ENCODE data around the gene XAB2. TPM values are rescaled to one million over a fixed set of nuclear protein-coding genes. Genes with fewer than 3 reads are reported as not detected.

Gene XAB2
- total RNA-seq, 1 donor from 2014 or later, result 47.0 TPM

DNA sequence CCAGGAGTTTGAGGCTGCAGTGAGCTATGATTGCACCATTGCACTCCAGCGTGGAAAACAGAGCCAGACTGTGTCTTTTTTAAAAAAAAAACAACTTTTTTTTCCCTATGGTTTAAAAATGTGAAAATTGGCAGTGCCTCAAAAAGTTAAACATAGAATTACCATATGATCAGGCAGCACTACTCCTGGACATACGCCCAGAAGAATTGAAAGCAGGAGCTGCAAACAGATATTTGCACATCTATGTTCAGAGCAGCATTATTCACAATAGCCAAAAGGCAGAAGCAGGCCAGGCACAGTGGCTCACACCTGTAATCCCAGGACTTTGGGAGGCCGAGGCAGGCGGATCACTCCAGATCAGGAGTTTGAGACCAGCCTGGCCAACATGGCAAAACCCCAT is 35.7 kb upstream of the XAB2 start:
- no peak overlapping the region for H3K27ac Mint-ChIP-seq (ENCODE audit: unreplicated experiment)
- no peaks in the 10 kb centered on the region for H3K36me3 Mint-ChIP-seq (ENCODE audit: low read depth)
- H3K4me1 Mint-ChIP-seq, result no peaks in the 10 kb centered on the region
- no peaks in the 10 kb centered on the region for H3K9me3 Mint-ChIP-seq
- no peak for TF ChIP-seq CTCF (conservative IDR thresholded peaks at IDR 0.05)
- no peak for DNase-seq (ENCODE audit: low read depth, low spot score)
- H3K4me3 Mint-ChIP-seq, result no peak overlapping the region
- peaks cover 59% of the 10 kb centered on the region for H3K27me3 Mint-ChIP-seq (ENCODE audit: low read depth)

DNA sequence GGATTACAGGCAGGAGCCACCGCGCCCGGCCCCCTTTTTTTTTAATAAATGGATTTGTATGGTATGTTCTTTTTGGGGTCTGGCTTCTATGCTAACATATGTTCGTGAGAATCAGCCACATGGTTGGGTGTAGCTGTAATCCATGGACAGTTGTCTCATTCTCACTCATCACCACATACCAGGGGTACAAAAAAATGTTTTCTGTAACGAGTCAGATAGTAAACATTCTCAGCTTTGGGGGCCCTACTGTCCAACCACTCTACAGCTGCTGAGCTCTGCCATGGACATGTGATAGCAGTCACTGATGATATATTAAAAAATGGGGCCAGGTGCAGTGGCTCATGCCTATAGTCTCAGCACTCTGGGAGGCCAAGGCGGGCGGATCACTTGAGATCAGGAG is 34.4 kb upstream of the XAB2 start:
- no peak overlapping the region for H3K27ac Mint-ChIP-seq (ENCODE audit: unreplicated experiment)
- TF ChIP-seq CTCF (conservative IDR thresholded peaks at IDR 0.05), result no peak
- no peaks in the 10 kb centered on the region for H3K9me3 Mint-ChIP-seq
- peaks cover 46% of the 10 kb centered on the region for H3K27me3 Mint-ChIP-seq (ENCODE audit: low read depth)
- no peaks in the 10 kb centered on the region for H3K4me1 Mint-ChIP-seq
- no peak for DNase-seq (ENCODE audit: low read depth, low spot score)
- no peaks in the 10 kb centered on the region for H3K36me3 Mint-ChIP-seq (ENCODE audit: low read depth)
- H3K4me3 Mint-ChIP-seq, result no peak overlapping the region

GRCh38 chr19:7662657-7663056 is 33.3 kb upstream of the XAB2 start:
- no peak overlapping the region for H3K27ac Mint-ChIP-seq (ENCODE audit: unreplicated experiment)
- H3K4me3 Mint-ChIP-seq, result no peak overlapping the region
- H3K9me3 Mint-ChIP-seq, result no peaks in the 10 kb centered on the region
- no peak for TF ChIP-seq CTCF (conservative IDR thresholded peaks at IDR 0.05)
- H3K27me3 Mint-ChIP-seq (ENCODE audit: low read depth), result peaks cover 40% of the 10 kb centered on the region
- DNase-seq (ENCODE audit: low read depth, low spot score), result no peak
- H3K4me1 Mint-ChIP-seq, result peaks cover 5% of the 10 kb centered on the region
- no peaks in the 10 kb centered on the region for H3K36me3 Mint-ChIP-seq (ENCODE audit: low read depth)

GRCh38 chr19:7661744-7662538 is 32.6 kb upstream of the XAB2 start:
- no peak for DNase-seq (ENCODE audit: low read depth, low spot score)
- Mint-ChIP-seq H3K4me3 (no peak overlapping the region), H3K27ac (ENCODE audit: unreplicated experiment) (no peak overlapping the region), H3K27me3 (ENCODE audit: low read depth) (peaks cover 36% of the 10 kb centered on the region), H3K36me3 (ENCODE audit: low read depth) (no peaks in the 10 kb centered on the region), H3K9me3 (no peaks in the 10 kb centered on the region), H3K4me1 (peaks cover 5% of the 10 kb centered on the region)
- no peak for TF ChIP-seq CTCF (conservative IDR thresholded peaks at IDR 0.05)

DNA sequence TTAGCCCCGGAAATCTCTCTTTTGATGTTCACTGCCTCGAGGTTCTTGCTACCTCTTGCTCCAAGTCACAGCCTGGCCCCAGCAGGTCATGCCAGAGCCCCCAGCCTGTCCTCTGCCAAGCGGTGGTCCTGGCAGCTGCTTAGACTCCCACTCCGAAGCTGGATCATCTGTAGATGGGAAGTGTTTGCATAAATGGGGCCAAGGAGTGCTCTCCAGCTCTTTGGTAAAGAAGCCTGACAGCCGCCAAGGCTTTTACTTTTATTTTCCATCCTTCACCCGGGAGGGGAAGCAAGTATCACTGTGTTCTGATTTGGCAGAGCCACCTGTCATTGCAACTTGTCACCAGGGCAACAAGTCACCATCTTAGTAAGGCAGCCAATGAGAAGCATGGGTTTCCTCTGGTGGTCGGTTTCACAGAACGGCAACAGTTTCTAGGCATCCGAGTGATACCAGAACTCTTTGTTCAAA is 28.9 kb upstream of the XAB2 start:
- H3K36me3 Mint-ChIP-seq (ENCODE audit: low read depth), result no peaks in the 10 kb centered on the region
- no peak overlapping the region for H3K4me3 Mint-ChIP-seq
- no peak overlapping the region for H3K27ac Mint-ChIP-seq (ENCODE audit: unreplicated experiment)
- no peak for TF ChIP-seq CTCF (conservative IDR thresholded peaks at IDR 0.05)
- H3K4me1 Mint-ChIP-seq, result peaks cover 5% of the 10 kb centered on the region
- DNase-seq (ENCODE audit: low read depth, low spot score), result no peak
- H3K27me3 Mint-ChIP-seq (ENCODE audit: low read depth), result peaks cover 27% of the 10 kb centered on the region
- H3K9me3 Mint-ChIP-seq, result no peaks in the 10 kb centered on the region

Measured in neural crest cell (in vitro differentiated cells).